BLaER1 (cell line): ENCODE measurements around the gene ZNF606.
"Not testable (repeated sequence)": the region's sequence is repeated elsewhere in the genome, so short reads cannot be mapped to it uniquely, and the experiment has no call there.

ENCODE experiments used
- H3K27ac ChIP-seq: shearing (Covaris generic); formaldehyde crosslinking; 2 replicates; pipeline ENCODE4 v1.8.1; 2022
- H3K27me3 ChIP-seq: shearing (Covaris generic); formaldehyde crosslinking; 2 replicates; pipeline ENCODE4 v1.8.1; 2022
- H3K36me3 ChIP-seq: shearing (Covaris generic); formaldehyde crosslinking; 2 replicates; pipeline ENCODE4 v1.8.1; 2022
- H3K4me1 ChIP-seq: shearing (Covaris generic); formaldehyde crosslinking; 2 replicates; pipeline ENCODE4 v1.8.1; 2022
- H3K4me2 ChIP-seq: shearing (Covaris generic); formaldehyde crosslinking; 2 replicates; pipeline ENCODE4 v1.8.1; 2022
- H3K4me3 ChIP-seq: shearing (Covaris generic); formaldehyde crosslinking; 2 replicates; pipeline ENCODE4 v1.8.1; 2022
- H3K9ac ChIP-seq: shearing (Covaris generic); formaldehyde crosslinking; 2 replicates; pipeline ENCODE4 v1.8.1; 2022
- H3K9me3 ChIP-seq: shearing (Covaris generic); formaldehyde crosslinking; 2 replicates; pipeline ENCODE4 v1.8.1; 2022
- H4K20me1 ChIP-seq: shearing (Covaris generic); formaldehyde crosslinking; 2 replicates; pipeline ENCODE4 v1.8.1; 2022
- Cebpa-rat ChIP-seq: shearing (Covaris generic); IDR thresholded peaks from 2 replicates; pipeline ENCODE4 v1.8.1; 2022

The ZNF606 gene

DNA sequence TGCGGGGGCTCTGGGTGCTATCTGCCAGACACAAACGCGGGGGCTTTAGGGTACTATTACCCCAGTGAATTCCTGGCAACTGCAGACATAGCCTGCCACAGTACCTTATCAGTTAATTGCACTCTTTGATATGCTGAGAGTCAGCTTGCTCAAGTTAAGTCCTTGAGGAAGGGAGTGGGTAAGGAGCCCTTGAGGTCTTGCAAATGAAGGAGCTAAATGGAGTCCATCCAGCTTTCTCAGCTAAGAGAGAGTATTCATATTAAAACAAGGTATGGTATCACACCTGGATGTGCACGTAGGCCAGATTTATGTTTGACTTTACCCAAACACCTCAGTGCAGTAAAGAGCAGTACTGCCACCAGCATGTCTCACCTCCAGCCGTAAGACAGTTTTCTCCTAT, 11.5 kb upstream of the ZNF606 start:
- Histone ChIP-seq H3K9me3 (no peaks in the 10 kb centered on the region), H3K4me2 (no peak overlapping the region)

DNA sequence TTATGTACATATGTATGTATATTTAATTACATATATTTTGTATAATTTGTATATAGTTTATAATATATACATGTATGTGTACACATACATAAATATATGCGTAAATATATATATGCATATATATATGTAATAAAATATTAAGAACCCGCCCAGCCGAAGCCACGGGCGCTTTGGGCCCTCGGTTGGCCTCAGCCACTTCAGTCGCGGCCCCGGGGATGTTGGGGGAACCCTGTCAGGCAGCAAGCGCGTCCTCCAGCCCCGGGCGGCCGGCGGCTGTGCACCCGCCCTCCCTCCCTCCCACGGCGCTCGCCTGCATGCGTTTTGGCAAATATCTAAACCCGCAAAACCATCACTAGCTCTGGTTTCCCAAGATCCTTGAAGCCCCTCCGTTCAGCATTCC, 7.9 kb upstream of the ZNF606 start:
- Histone ChIP-seq H3K4me1 (peaks cover 17% of the 10 kb centered on the region), H3K27ac (no peak overlapping the region), H3K36me3 (peaks cover 24% of the 10 kb centered on the region), H4K20me1 (0 out of 2 replicates have a peak, but pooled peaks cover 12% of the 10 kb centered on the region), H3K27me3 (no peaks in the 10 kb centered on the region), H3K9ac (peak overlapping the region; percentile 85; the same call in 1 of the 2 replicates), H3K4me3 (peak overlapping the region; percentile 77), H3K4me2 (peak overlapping the region; percentile 97), H3K9me3 (peaks cover 10% of the 10 kb centered on the region; the same call in 1 of the 2 replicates)
- no peak for TF ChIP-seq Cebpa-rat

More for the DNA sequence above, 11.5 kb upstream of the ZNF606 start:
- Histone ChIP-seq H3K9ac (no peak overlapping the region), H3K4me1 (peaks cover 8% of the 10 kb centered on the region), H4K20me1 (0 out of 2 replicates have a peak, but pooled peaks cover 3% of the 10 kb centered on the region), H3K27me3 (no peaks in the 10 kb centered on the region), H3K36me3 (no peaks in the 10 kb centered on the region), H3K27ac (no peak overlapping the region), H3K4me3 (no peak overlapping the region)
- no peak for TF ChIP-seq Cebpa-rat

DNA sequence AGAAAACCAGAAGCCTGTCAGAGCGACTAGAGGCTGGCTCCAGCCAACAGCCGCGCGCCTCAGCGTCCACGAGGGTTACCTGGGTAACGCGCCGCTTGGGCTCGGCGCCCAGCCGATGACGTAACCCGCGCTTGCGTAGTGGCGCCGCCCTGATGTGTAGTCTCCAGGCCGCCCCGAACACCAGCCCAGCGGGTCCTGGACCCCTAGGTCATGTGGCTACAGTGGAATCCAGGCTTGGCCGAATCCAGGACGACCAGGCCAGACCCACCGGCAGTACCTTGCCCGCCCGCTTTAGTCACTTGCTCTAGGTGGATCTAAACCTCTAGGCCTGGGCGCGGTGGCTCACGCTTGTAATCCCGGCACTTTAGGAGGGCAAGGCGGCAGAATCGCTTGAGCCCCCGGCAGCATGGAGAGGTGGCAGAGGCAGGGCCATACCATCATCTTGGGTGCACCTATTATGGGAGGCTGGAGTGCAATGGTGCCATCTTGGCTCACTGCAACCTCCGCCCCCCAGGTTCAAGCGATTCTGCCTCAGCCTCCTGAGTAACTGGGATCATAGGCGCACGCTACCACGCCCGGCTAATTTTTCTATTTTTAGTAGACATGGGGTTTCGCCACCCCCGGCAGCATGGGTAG, 7.2 kb upstream of the ZNF606 start:
- peaks cover 31% of the 10 kb centered on the region for H3K36me3 ChIP-seq
- no peak for TF ChIP-seq Cebpa-rat
- peaks cover 17% of the 10 kb centered on the region for H3K4me1 ChIP-seq
- no peaks in the 10 kb centered on the region for H3K27me3 ChIP-seq
- H3K27ac ChIP-seq, result peak overlapping the region; percentile 72
- peaks cover 17% of the 10 kb centered on the region; the same call in 1 of the 2 replicates for H3K9me3 ChIP-seq
- 0 out of 2 replicates have a peak, but pooled peaks cover 12% of the 10 kb centered on the region for H4K20me1 ChIP-seq
- peak overlapping the region; percentile 77 for H3K4me3 ChIP-seq
- peak overlapping the region; percentile 97 for H3K4me2 ChIP-seq
- H3K9ac ChIP-seq, result peak overlapping the region; percentile 85

DNA sequence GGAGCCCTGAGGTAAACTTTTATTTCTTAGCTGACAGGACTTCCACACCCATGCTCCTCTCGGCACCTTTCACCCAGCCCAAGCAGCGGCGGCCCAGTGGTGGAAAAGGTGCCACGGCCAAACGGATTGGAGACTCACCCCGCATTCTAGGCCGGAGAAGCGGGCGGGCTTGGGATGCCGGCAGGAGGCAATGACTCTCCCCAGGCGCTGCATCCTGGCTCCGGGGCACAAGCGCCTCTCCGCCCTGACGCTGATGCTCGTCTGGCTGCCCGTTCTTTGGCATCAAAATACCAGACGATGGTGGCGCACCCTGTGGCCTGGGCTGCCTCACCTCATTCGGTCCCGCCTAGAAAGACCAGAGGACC, 6.7 kb upstream of the ZNF606 start:
- TF ChIP-seq Cebpa-rat, result no peak
- H3K4me2 ChIP-seq, result peak overlapping the region; percentile 97
- peak overlapping the region; percentile 85 for H3K9ac ChIP-seq
- peaks cover 22% of the 10 kb centered on the region; the same call in 1 of the 2 replicates for H3K9me3 ChIP-seq
- H3K4me1 ChIP-seq, result peaks cover 20% of the 10 kb centered on the region
- no peak overlapping the region for H3K27ac ChIP-seq
- H3K4me3 ChIP-seq, result peak overlapping the region; percentile 77
- no peaks in the 10 kb centered on the region for H3K27me3 ChIP-seq
- 0 out of 2 replicates have a peak, but pooled peaks cover 12% of the 10 kb centered on the region for H4K20me1 ChIP-seq
- peaks cover 36% of the 10 kb centered on the region for H3K36me3 ChIP-seq

DNA sequence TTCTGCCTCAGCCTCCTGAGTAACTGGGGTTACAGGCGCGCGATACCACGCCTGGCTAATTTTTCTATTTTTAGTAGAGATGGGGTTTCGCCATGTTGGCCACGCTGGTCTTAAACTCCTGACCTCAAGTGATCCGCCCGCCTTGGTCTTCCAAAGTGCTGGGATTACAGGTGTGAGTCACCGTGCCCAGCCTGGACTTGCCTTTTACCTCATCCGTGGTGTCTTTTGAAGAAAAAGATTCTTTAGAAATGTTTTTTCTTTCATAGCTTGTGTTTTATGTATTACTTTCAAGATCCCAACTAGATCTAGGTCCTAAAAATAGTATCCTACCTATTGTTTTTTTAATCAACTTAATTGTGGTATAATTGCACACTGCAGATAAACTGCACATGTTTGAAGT, 6.3 kb upstream of the ZNF606 start:
- Histone ChIP-seq H3K9me3 (peaks cover 26% of the 10 kb centered on the region; the same call in 1 of the 2 replicates), H3K36me3 (peaks cover 40% of the 10 kb centered on the region), H3K4me2 (peak overlapping the region; percentile 97), H3K4me3 (peak overlapping the region; percentile 77), H3K4me1 (peaks cover 24% of the 10 kb centered on the region), H3K9ac (peak overlapping the region; percentile 85), H4K20me1 (0 out of 2 replicates have a peak, but pooled peaks cover 12% of the 10 kb centered on the region)
- not testable (repeated sequence) for H3K27ac ChIP-seq, H3K27me3 ChIP-seq

DNA sequence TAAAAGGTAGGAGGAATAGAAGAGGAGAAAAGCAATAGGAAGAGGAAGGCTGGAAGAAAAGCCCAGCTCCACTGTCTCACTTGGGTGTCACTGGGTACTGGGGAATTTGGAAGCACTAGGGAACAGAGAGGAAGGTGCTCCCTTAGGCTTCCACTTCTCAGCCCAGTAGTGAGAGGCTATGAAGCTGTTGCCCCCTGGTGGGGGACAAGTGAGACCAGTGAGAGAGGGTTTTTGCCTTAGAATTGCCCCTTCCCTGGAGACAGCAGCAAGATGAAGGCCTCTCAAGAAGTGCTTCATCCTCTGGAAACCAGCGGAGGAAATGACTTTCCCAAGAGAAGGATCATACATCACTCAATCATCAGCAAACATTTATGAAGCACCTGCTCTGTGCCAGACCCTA, 4.7 kb upstream of the ZNF606 start:
- Histone ChIP-seq H3K4me2 (no peak overlapping the region), H4K20me1 (0 out of 2 replicates have a peak, but pooled peaks cover 12% of the 10 kb centered on the region), H3K36me3 (peaks cover 43% of the 10 kb centered on the region), H3K9ac (no peak overlapping the region), H3K9me3 (peaks cover 34% of the 10 kb centered on the region; the same call in 1 of the 2 replicates), H3K4me1 (peaks cover 33% of the 10 kb centered on the region), H3K4me3 (no peak overlapping the region), H3K27ac (no peak overlapping the region), H3K27me3 (no peaks in the 10 kb centered on the region)
- TF ChIP-seq Cebpa-rat, result no peak

DNA sequence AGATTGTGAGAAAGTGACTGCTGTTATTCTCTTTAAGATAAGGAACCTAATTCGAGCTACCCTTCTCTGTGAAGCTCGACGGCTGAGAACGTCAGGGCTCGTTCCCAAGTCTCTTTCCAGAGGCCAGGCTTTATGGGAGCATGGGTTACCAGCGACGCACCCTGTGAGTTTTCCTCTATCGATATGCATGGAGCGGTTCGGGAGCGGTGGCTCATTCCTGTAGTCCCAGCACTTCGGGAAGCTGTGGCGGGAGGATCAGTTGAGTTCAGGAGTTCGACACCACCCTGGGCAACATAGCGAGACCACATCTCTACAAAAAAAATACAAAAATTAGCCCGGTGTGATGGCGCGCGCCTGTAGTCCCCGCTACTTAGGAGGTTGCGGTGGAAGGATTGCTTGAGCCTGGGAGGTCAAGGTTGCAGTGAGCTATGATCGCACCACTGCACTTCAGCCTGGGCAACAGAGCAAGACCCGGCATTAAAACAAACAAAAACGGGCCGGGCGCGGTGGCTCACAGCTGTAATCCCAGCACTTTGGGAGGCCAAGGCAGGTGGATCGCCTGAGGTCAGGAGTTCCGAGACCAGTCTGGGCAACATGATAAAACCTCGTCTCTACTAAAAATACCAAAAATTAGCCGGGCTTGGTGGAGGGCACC, 681 bp upstream of the ZNF606 start:
- no peak for TF ChIP-seq Cebpa-rat
- Histone ChIP-seq H4K20me1 (0 out of 2 replicates have a peak, but pooled peaks cover under 1% of the 10 kb centered on the region), H3K4me3 (peak overlapping the region; percentile 95), H3K27ac (peak overlapping the region; percentile 99), H3K27me3 (no peaks in the 10 kb centered on the region), H3K4me2 (peak overlapping the region; percentile 90), H3K36me3 (peaks cover 73% of the 10 kb centered on the region), H3K9me3 (peaks cover 67% of the 10 kb centered on the region), H3K4me1 (peaks cover 25% of the 10 kb centered on the region), H3K9ac (peak overlapping the region; percentile 99)

DNA sequence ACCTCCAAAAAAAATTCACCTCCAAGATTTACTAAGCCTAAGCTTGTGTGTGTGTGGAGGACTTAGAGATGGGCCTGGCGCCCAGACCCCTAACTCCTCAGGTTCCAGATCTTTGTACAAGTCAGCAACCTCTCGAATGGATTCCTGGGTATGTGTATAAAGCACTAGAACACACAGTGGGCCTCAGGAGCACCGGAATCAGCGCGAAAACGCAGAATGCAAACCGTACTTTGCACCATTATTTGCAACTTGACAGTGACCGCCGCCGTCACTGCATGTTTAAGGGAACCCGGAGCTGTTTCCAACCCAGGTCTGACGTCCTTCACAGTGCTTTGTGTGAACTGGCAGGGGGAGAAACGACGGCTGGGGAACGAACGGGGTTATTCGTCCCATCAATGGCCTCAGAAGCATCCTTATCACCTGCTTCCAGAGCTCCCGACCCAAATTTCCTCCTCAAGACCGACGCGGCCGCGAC, 688 bp downstream of the ZNF606 start:
- Histone ChIP-seq H3K36me3 (peaks cover 77% of the 10 kb centered on the region), H3K9me3 (peaks cover 79% of the 10 kb centered on the region), H3K4me1 (peaks cover 25% of the 10 kb centered on the region), H3K4me2 (peak overlapping the region; percentile 90), H3K27me3 (no peaks in the 10 kb centered on the region), H3K9ac (peak overlapping the region; percentile 99), H3K27ac (peak overlapping the region; percentile 99), H3K4me3 (peak overlapping the region; percentile 95), H4K20me1 (no peaks in the 10 kb centered on the region)
- TF ChIP-seq Cebpa-rat, result no peak

DNA sequence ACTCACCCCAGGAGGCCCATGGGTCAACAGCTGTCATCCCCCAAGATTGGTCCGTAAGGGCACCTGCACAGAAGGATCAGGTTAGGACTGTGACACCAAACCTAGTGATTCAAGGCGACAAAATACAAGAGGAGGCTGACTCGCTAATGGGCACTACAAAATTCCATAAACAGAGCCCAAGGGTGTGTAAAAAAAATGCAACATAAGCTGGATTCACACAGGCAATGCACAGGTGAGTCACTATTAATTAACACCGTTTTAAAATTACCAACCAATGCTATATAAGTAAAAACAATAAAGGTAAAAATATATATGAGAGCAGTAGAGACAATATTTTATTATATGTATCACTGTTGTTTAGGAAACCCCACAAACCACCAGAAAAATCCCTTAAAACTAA, 1.9 kb downstream of the ZNF606 start:
- peak overlapping the region; percentile 95 for H3K4me3 ChIP-seq
- H3K27ac ChIP-seq, result no peak overlapping the region
- no peaks in the 10 kb centered on the region for H4K20me1 ChIP-seq
- no peak overlapping the region for H3K9ac ChIP-seq
- H3K27me3 ChIP-seq, result no peaks in the 10 kb centered on the region
- no peak for TF ChIP-seq Cebpa-rat
- peaks cover 77% of the 10 kb centered on the region for H3K36me3 ChIP-seq
- peaks cover 83% of the 10 kb centered on the region for H3K9me3 ChIP-seq
- peak overlapping the region; percentile 90 for H3K4me2 ChIP-seq
- peaks cover 25% of the 10 kb centered on the region for H3K4me1 ChIP-seq

DNA sequence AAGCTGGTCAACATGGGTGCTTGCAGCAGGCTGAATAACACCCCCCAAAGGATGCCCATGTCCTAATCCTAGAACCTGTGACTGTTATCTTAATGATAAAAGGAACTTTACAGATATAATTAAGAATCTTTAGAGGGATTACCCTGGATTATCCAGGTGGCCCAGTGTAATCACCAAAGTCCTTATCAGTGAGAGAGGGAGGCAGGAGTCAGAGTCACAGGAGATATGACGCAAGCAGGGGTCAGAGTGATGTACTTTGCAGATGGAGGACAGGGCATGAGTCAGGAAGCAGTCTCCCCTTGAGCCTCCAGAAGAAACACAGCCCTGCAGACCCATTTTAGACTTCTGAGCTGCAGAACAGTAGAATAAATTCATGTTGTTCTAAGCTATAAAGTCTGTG, 9.8 kb downstream of the ZNF606 start:
- Histone ChIP-seq H3K4me1 (no peaks in the 10 kb centered on the region), H3K4me3 (0 out of 2 replicates have a peak overlapping the region, but pooled peaks have one; percentile 29), H3K4me2 (no peak overlapping the region), H3K27me3 (no peaks in the 10 kb centered on the region), H4K20me1 (no peaks in the 10 kb centered on the region), H3K9me3 (peaks cover 100% of the 10 kb centered on the region), H3K9ac (no peak overlapping the region), H3K27ac (no peak overlapping the region), H3K36me3 (peaks cover 100% of the 10 kb centered on the region)
- no peak for TF ChIP-seq Cebpa-rat
